Breast epithelium (tissue), 3 donors: ENCODE results near the gene SRL.

ENCODE experiments used
- CTCF ChIP-seq, 3 donors: fragments of 450-650 bp; IDR thresholded peaks; one replicate each; pipeline ENCODE4 v1.5.1; 2016 to 2017; ENCODE audit warnings: antibody characterized with exemption in 3 of 3, mild to moderate bottlenecking in 3 of 3, moderate library complexity in 3 of 3
- POLR2A ChIP-seq: fragments of 450-650 bp; IDR thresholded peaks from one replicate; pipeline ENCODE4 v1.6.1; 2016; ENCODE audit warnings: antibody characterized with exemption, mild to moderate bottlenecking, moderate library complexity

- TF ChIP-seq CTCF (IDR thresholded peaks at IDR 0.05) (no peak), POLR2A (no peak)
These were observed 22.7 kb upstream of the SRL start for GRCh38 chr16:4264546-4264945.
